BE2C (cell line): ENCODE data around the gene PSMF1.

Experiments used
- DNase-seq: peaks from one replicate; pipeline ENCODE4 v3.0.0-alpha.2; 2020
- H3K27me3 ChIP-seq: fragments of 250-450 bp; sonication (Bioruptor Pico); 2 replicates; pipeline ENCODE4 v1.5.1; 2020; ENCODE audit warnings: mild to moderate bottlenecking
- H3K36me3 ChIP-seq: fragments of 250-450 bp; sonication (Bioruptor Pico); 2 replicates; pipeline ENCODE4 v1.5.1; 2020; ENCODE audit warnings: mild to moderate bottlenecking
- H3K4me1 ChIP-seq: fragments of 250-450 bp; sonication (Bioruptor Pico); 2 replicates; pipeline ENCODE4 v1.5.1; 2020
- H3K4me3 ChIP-seq: 2 replicates; pipeline ENCODE4 v1.5.1; 2011; ENCODE audit warnings: low read depth, low read length
- H3K9me3 ChIP-seq: fragments of 250-450 bp; sonication (Bioruptor Pico); 2 replicates; pipeline ENCODE4 v1.5.1; 2020
- TF ChIP-seq, protein P1 (sequence below): IDR thresholded peaks from 2 replicates; pipeline ENCODE4 v1.5.1; 2012; ENCODE audit warnings: mild to moderate bottlenecking, low read depth, low read length

Gene PSMF1

DNA sequence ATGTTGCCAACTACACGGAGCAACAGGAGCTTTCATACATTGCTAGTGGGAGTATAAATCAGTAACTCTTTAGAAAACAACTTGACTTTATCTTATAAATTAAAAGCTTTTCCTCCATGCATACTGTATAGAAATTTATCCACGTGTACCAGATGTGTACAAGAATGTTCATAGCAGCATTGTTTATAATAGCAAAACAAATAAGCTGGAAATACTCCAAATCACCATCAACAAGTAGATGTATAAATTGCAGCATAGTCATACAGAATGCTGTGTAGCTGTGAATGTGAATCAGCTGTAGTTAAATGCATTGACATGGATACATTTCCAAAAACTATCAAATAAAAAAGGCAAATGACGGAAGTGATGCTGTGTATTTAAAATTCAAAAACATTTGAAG lies 6.0 kb downstream of the PSMF1 start:
- H3K4me3 ChIP-seq, result no peak overlapping the region
- H3K36me3 ChIP-seq, result no peaks in the 10 kb centered on the region
- H3K9me3 ChIP-seq, result no peaks in the 10 kb centered on the region
- no peak for DNase-seq
- H3K27me3 ChIP-seq, result no peaks in the 10 kb centered on the region
- TF ChIP-seq, protein P1, sequence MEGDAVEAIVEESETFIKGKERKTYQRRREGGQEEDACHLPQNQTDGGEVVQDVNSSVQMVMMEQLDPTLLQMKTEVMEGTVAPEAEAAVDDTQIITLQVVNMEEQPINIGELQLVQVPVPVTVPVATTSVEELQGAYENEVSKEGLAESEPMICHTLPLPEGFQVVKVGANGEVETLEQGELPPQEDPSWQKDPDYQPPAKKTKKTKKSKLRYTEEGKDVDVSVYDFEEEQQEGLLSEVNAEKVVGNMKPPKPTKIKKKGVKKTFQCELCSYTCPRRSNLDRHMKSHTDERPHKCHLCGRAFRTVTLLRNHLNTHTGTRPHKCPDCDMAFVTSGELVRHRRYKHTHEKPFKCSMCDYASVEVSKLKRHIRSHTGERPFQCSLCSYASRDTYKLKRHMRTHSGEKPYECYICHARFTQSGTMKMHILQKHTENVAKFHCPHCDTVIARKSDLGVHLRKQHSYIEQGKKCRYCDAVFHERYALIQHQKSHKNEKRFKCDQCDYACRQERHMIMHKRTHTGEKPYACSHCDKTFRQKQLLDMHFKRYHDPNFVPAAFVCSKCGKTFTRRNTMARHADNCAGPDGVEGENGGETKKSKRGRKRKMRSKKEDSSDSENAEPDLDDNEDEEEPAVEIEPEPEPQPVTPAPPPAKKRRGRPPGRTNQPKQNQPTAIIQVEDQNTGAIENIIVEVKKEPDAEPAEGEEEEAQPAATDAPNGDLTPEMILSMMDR, result no peak
- H3K4me1 ChIP-seq, result no peaks in the 10 kb centered on the region

DNA sequence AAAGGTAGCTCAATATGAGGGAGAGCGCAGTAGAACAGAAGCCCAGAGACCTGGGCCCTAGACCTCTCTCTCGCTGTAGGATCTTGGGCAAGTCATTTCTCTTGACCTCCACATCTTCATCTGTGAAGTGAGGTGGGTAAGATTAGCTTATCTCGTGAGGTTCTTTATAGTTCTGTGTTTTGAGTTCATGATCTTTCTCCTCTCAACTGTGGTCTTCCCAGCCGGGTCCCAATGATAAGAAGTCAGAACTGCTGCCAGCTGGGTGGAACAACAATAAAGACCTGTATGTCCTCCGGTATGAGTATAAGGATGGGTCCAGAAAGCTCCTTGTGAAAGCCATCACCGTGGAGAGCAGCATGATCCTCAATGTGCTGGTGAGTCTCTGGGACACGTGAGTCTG lies 6.9 kb downstream of the PSMF1 start:
- H3K4me1 ChIP-seq, result no peaks in the 10 kb centered on the region
- TF ChIP-seq, protein P1, result no peak
- H3K27me3 ChIP-seq, result no peaks in the 10 kb centered on the region
- DNase-seq, result no peak
- H3K36me3 ChIP-seq, result no peaks in the 10 kb centered on the region
- H3K4me3 ChIP-seq, result no peak overlapping the region
- no peaks in the 10 kb centered on the region for H3K9me3 ChIP-seq

DNA sequence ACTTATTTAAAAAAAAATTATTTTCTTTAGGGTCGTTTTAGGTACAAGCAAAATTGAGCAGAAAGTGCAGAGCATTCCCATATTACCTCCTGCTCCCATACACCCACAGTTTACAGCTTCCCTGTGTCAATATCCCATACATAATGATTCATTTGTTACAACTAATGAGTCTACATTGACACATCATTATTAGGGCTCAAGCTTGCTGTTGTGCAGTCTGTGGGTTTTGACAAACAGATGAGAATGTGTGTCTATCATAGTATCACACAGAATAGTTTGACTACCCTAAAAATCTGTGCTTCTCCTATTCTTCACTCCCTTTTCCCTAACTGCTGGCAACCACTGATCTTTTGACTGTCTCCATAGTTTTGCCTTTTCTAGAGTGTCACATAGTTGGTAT lies 9.4 kb downstream of the PSMF1 start:
- Histone ChIP-seq H3K27me3 (no peaks in the 10 kb centered on the region), H3K36me3 (no peaks in the 10 kb centered on the region), H3K4me1 (no peaks in the 10 kb centered on the region), H3K9me3 (no peaks in the 10 kb centered on the region), H3K4me3 (no peak overlapping the region)
- no peak for DNase-seq
- TF ChIP-seq, protein P1, result no peak

DNA sequence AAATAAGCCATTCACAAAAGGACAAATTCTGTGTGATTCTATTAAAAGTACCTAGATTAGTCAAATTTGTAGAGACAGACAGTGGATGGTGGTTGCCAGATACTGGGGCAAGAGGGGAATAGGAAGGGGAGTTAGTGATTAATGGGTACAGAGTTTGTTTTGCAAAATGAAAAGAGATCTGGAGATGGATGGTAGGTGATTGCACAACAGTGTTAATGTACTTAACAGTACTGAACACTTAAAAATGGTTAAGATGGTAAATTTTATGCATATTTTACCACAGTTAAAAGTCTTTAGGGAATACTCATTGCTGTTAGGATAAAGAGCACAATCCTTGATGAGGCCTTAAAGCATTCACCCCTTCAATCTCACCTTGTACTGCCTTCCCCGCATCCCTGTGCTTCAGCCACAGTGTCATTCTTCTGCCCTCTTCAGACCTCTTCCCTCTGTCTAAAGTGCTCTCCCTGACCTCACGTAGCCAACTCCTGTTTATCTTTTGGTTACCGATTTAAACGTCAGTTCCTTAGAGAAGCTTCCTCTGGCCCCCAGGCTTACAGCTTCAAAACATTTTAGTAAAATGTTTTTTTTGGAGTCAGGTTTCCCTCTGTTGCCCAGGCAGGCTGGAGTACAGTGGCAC lies 11.8 kb downstream of the PSMF1 start:
- Histone ChIP-seq H3K4me1 (no peaks in the 10 kb centered on the region), H3K36me3 (no peaks in the 10 kb centered on the region), H3K9me3 (no peaks in the 10 kb centered on the region), H3K27me3 (no peaks in the 10 kb centered on the region), H3K4me3 (no peak overlapping the region)
- no peak for DNase-seq
- TF ChIP-seq, protein P1, result no peak

DNA sequence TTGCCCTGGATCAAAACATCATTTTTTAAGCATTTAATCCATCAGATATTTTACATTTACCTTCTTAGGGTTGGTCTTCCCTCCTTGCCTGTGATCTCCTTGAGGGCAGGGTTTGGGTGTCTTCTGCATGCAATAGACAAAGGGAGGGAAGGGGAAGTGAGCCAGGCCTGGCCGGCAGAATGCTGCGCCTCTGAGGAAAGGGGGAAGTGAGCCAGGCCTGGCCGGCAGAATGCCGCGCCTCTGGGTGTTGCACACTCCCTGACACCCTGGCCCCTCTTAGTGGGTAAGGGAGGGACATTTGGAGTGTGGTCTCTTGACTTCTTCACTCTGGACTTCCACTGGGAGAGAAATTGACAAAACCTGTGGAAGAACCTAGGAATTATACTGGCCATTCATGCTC lies 12.4 kb downstream of the PSMF1 start:
- no peak for DNase-seq
- Histone ChIP-seq H3K27me3 (no peaks in the 10 kb centered on the region), H3K9me3 (no peaks in the 10 kb centered on the region), H3K4me3 (no peak overlapping the region), H3K4me1 (no peaks in the 10 kb centered on the region), H3K36me3 (no peaks in the 10 kb centered on the region)
- TF ChIP-seq, protein P1, result no peak

DNA sequence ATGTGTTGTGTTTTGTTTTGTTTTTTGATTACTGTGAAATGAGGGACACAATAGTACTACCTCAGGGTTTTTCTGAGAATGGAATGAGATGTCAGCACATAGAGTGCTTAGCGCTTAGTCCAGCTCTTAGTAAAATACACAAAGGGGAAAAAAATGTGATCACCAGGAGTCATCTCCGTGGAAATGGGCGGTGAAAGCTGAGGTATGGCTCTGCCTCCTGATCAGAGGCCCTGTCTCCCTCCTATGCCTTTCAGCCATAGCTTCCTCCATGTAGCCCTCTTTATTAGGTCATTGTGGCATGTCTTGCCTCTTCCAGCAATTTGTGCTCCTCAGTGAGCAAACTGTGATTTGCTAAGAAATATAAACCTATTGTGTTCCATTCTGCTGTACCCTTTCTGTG lies 13.0 kb downstream of the PSMF1 start:
- Histone ChIP-seq H3K27me3 (no peaks in the 10 kb centered on the region), H3K4me3 (no peak overlapping the region), H3K4me1 (no peaks in the 10 kb centered on the region), H3K36me3 (no peaks in the 10 kb centered on the region), H3K9me3 (no peaks in the 10 kb centered on the region)
- TF ChIP-seq, protein P1, result no peak
- no peak for DNase-seq
